ENCODE results near the gene SLC30A1. TPM values are rescaled to one million over a fixed set of nuclear protein-coding genes. Genes with fewer than 3 reads are reported as not detected.

SLC30A1 gene
- total and polyA plus RNA-seq, 2 of the 13 experiments (the other 11 are each of a cell fraction or from before 2014, with no cell fraction given): 5.9 to 24.4 TPM

DNA sequence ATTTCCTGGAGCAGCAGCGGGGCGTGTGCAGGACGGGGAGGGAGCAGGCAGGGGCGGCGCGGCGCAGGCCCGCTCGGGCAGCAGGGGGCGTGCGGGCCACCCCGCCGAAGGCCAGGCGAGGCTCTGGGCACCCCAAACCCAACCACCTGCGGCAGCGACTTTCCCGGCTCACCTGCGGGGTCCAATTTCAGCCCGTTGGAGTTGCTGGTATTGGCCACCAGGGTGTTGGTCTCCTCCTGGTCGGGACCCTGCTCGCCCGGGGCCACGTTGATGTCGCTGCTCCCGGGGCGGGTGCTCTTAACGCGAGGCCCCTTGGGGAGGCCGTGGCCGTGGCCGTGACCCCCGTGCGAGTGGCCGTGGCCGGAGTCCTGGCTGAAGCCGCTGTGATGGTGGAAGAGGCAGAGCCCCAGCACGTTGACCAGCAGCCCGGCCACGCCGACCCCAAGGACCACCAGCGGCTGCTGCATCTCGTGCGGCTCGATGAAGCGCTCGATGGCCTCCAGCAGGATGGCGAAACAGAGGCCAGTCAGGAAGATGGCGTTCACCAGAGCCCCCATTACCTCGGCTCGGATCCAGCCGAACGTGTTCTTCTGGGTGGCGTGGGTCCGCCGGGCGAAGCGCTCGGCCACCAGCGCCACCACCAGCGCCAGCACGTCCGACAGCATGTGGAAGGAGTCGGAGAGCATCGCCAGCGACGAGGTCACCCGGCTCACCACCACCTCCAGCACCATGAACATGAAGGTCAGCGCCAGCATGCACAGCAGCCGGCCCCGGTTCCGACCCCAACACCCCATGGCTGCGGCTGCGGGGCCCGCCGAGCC, 932 bp downstream of the SLC30A1 start (continued):
- peak; percentile 81; the same call in 1 of the 2 replicates for TF ChIP-seq NR1H2 (CRISPR knock-in tag; IDR thresholded peaks at IDR 0.05; ENCODE audit: borderline replicate concordance, low read depth)
- no peak for TF ChIP-seq ZFP90 (CRISPR knock-in tag; IDR thresholded peaks at IDR 0.05; ENCODE audit: borderline replicate concordance)
- TF ChIP-seq ZC3H13 (CRISPR knock-in tag; IDR thresholded peaks at IDR 0.05): peak; percentile 95
- TF ChIP-seq, protein P1, sequence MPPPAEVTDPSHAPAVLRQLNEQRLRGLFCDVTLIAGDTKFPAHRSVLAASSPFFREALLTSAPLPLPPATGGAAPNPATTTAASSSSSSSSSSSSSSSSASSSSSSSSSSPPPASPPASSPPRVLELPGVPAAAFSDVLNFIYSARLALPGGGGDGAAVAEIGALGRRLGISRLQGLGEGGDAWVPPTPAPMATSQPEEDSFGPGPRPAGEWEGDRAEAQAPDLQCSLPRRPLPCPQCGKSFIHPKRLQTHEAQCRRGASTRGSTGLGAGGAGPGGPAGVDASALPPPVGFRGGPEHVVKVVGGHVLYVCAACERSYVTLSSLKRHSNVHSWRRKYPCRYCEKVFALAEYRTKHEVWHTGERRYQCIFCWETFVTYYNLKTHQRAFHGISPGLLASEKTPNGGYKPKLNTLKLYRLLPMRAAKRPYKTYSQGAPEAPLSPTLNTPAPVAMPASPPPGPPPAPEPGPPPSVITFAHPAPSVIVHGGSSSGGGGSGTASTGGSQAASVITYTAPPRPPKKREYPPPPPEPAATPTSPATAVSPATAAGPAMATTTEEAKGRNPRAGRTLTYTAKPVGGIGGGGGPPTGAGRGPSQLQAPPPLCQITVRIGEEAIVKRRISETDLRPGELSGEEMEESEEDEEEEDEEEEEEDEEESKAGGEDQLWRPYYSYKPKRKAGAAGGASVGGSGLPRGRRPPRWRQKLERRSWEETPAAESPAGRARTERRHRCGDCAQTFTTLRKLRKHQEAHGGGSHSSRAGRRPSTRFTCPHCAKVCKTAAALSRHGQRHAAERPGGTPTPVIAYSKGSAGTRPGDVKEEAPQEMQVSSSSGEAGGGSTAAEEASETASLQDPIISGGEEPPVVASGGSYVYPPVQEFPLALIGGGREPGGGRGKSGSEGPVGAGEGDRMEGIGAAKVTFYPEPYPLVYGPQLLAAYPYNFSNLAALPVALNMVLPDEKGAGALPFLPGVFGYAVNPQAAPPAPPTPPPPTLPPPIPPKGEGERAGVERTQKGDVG (CRISPR knock-in tag; IDR thresholded peaks at IDR 0.05; ENCODE audit: borderline replicate concordance): peak; percentile 57; the same call in 1 of the 2 replicates
- peak; percentile 54; the same call in 1 of the 2 replicates for TF ChIP-seq IRF2 (CRISPR knock-in tag; IDR thresholded peaks at IDR 0.05)
- no peak for TF ChIP-seq REXO4 (CRISPR knock-in tag; IDR thresholded peaks at IDR 0.05; ENCODE audit: borderline replicate concordance)
- TF ChIP-seq ZNF124 (CRISPR knock-in tag; IDR thresholded peaks at IDR 0.05): no peak; the same call in 1 of the 2 replicates
- TF ChIP-seq ZNF180 (CRISPR knock-in tag; IDR thresholded peaks at IDR 0.05; ENCODE audit: borderline replicate concordance, low read depth): no peak
- no peak for TF ChIP-seq HES4 (CRISPR knock-in tag; IDR thresholded peaks at IDR 0.05; ENCODE audit: borderline replicate concordance)
- TF ChIP-seq, protein P2, sequence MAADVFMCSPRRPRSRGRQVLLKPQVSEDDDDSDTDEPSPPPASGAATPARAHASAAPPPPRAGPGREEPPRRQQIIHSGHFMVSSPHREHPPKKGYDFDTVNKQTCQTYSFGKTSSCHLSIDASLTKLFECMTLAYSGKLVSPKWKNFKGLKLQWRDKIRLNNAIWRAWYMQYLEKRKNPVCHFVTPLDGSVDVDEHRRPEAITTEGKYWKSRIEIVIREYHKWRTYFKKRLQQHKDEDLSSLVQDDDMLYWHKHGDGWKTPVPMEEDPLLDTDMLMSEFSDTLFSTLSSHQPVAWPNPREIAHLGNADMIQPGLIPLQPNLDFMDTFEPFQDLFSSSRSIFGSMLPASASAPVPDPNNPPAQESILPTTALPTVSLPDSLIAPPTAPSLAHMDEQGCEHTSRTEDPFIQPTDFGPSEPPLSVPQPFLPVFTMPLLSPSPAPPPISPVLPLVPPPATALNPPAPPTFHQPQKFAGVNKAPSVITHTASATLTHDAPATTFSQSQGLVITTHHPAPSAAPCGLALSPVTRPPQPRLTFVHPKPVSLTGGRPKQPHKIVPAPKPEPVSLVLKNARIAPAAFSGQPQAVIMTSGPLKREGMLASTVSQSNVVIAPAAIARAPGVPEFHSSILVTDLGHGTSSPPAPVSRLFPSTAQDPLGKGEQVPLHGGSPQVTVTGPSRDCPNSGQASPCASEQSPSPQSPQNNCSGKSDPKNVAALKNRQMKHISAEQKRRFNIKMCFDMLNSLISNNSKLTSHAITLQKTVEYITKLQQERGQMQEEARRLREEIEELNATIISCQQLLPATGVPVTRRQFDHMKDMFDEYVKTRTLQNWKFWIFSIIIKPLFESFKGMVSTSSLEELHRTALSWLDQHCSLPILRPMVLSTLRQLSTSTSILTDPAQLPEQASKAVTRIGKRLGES (CRISPR knock-in tag; IDR thresholded peaks at IDR 0.05; ENCODE audit: borderline replicate concordance): no peak
- TF ChIP-seq ZNF317 (CRISPR knock-in tag; IDR thresholded peaks at IDR 0.05): no peak
- TF ChIP-seq, protein P3, sequence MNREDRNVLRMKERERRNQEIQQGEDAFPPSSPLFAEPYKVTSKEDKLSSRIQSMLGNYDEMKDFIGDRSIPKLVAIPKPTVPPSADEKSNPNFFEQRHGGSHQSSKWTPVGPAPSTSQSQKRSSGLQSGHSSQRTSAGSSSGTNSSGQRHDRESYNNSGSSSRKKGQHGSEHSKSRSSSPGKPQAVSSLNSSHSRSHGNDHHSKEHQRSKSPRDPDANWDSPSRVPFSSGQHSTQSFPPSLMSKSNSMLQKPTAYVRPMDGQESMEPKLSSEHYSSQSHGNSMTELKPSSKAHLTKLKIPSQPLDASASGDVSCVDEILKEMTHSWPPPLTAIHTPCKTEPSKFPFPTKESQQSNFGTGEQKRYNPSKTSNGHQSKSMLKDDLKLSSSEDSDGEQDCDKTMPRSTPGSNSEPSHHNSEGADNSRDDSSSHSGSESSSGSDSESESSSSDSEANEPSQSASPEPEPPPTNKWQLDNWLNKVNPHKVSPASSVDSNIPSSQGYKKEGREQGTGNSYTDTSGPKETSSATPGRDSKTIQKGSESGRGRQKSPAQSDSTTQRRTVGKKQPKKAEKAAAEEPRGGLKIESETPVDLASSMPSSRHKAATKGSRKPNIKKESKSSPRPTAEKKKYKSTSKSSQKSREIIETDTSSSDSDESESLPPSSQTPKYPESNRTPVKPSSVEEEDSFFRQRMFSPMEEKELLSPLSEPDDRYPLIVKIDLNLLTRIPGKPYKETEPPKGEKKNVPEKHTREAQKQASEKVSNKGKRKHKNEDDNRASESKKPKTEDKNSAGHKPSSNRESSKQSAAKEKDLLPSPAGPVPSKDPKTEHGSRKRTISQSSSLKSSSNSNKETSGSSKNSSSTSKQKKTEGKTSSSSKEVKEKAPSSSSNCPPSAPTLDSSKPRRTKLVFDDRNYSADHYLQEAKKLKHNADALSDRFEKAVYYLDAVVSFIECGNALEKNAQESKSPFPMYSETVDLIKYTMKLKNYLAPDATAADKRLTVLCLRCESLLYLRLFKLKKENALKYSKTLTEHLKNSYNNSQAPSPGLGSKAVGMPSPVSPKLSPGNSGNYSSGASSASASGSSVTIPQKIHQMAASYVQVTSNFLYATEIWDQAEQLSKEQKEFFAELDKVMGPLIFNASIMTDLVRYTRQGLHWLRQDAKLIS (CRISPR knock-in tag; IDR thresholded peaks at IDR 0.05): peak; percentile 78
- TF ChIP-seq, protein P4, sequence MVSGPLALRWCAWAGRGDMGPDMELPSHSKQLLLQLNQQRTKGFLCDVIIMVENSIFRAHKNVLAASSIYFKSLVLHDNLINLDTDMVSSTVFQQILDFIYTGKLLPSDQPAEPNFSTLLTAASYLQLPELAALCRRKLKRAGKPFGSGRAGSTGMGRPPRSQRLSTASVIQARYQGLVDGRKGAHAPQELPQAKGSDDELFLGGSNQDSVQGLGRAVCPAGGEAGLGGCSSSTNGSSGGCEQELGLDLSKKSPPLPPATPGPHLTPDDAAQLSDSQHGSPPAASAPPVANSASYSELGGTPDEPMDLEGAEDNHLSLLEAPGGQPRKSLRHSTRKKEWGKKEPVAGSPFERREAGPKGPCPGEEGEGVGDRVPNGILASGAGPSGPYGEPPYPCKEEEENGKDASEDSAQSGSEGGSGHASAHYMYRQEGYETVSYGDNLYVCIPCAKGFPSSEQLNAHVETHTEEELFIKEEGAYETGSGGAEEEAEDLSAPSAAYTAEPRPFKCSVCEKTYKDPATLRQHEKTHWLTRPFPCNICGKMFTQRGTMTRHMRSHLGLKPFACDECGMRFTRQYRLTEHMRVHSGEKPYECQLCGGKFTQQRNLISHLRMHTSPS (CRISPR knock-in tag; IDR thresholded peaks at IDR 0.05; ENCODE audit: low read depth): no peak; the same call in 1 of the 2 replicates

All from HepG2 (cell line).